K562 (cell line): ENCODE data around the gene TOMM6. TPM values are rescaled to one million over a fixed set of nuclear protein-coding genes. Genes with fewer than 3 reads are reported as not detected.
A peak's percentile ranks its signal among the peaks of the same experiment; 100 is the strongest.

ENCODE experiments used
- ARID2 ChIP-seq: fragments of 450-650 bp; IDR thresholded peaks from 2 replicates; pipeline ENCODE4 v1.6.1; 2017; ENCODE audit warnings: antibody characterized with exemption, mild to moderate bottlenecking
- ASH1L ChIP-seq: fragments of 450-650 bp; IDR thresholded peaks from 2 replicates; pipeline ENCODE4 v1.6.1; 2018; ENCODE audit warnings: borderline replicate concordance, mild to moderate bottlenecking, low read depth; ENCODE audit not compliant: partially characterized antibody
- GATAD2B ChIP-seq: fragments of 450-650 bp; IDR thresholded peaks from 2 replicates; pipeline ENCODE4 v1.6.1; 2017; ENCODE audit warnings: mild to moderate bottlenecking, borderline replicate concordance
- HCFC1 ChIP-seq: IDR thresholded peaks from 2 replicates; pipeline ENCODE4 v1.6.1; 2012; ENCODE audit warnings: low read depth, low read length, improper control_type of control experiment
- HIVEP1 ChIP-seq: fragments of 250-450 bp; sonication (Bioruptor Pico); IDR thresholded peaks from 2 replicates; pipeline ENCODE4 v1.4.0; 2020; ENCODE audit warnings: mild to moderate bottlenecking
- HMG20B ChIP-seq: fragments of 250-450 bp; sonication (Bioruptor Pico); IDR thresholded peaks from 2 replicates; pipeline ENCODE4 v1.5.0; 2021; ENCODE audit warnings: mild to moderate bottlenecking
- KHSRP ChIP-seq: fragments of 450-650 bp; IDR thresholded peaks from 2 replicates; pipeline ENCODE4 v1.6.1; 2017
- KLF10 ChIP-seq: fragments of 250-450 bp; sonication (Bioruptor Pico); IDR thresholded peaks from 2 replicates; pipeline ENCODE4 v1.6.1; 2021; ENCODE audit warnings: matching md5 sums
- MLX ChIP-seq, 2 experiments: fragments of 450-650 bp in 1 of 2; sonication (generic) in 1 of 2; formaldehyde crosslinking; conservative IDR thresholded peaks; 2 replicates each; pipeline versions ENCODE4 v1.4.0 to v1.8.1; 2020 to 2022; ENCODE audit warnings: mild to moderate bottlenecking in 1 of 2, missing genetic modification reagents in 1 of 2
- MYNN ChIP-seq, 2 experiments: sonication (generic); formaldehyde crosslinking in 1 of 2; IDR thresholded peaks; 2 replicates each; pipeline versions ENCODE4 v1.5.0 to v1.6.1; 2016 to 2020; ENCODE audit warnings: antibody characterized with exemption in 1 of 2, missing genetic modification reagents in 1 of 2
- NCOA2 ChIP-seq, 2 experiments: fragments of 450-650 bp; IDR thresholded peaks; 2 replicates each; pipeline ENCODE4 v1.6.1; 2018; ENCODE audit warnings: mild to moderate bottlenecking in 2 of 2, moderate library complexity in 1 of 2; ENCODE audit not compliant: partially characterized antibody in 2 of 2
- PHB ChIP-seq: fragments of 250-450 bp; sonication (Bioruptor Pico); IDR thresholded peaks from 2 replicates; pipeline ENCODE4 v1.5.0; 2021
- TBL1XR1 ChIP-seq, 2 experiments: IDR thresholded peaks; 2 replicates each; pipeline ENCODE4 v1.6.1; 2012; ENCODE audit warnings: improper control_type of control experiment in 2 of 2, low read length in 2 of 2, mild to moderate bottlenecking in 1 of 2
- TRIM24 ChIP-seq, 2 experiments: fragments of 450-650 bp; IDR thresholded peaks; 2 replicates each; pipeline ENCODE4 v1.6.1; 2016
- XRCC5 ChIP-seq: fragments of 200-400 bp; formaldehyde crosslinking; IDR thresholded peaks from 2 replicates; pipeline ENCODE4 v1.6.1; 2017; ENCODE audit warnings: low read depth, mild to moderate bottlenecking, low read length
- YY1 ChIP-seq, 3 experiments: IDR thresholded peaks; 2 replicates each; pipeline ENCODE4 v1.6.1; 2011; ENCODE audit warnings: low read length in 2 of 3, mild to moderate bottlenecking in 2 of 3, moderate library complexity in 2 of 3, borderline replicate concordance in 1 of 3, control low read depth in 1 of 3, low read depth in 1 of 3; ENCODE audit not compliant: insufficient read depth in 3 of 3, insufficient replicate concordance in 2 of 3, control insufficient read depth in 1 of 3, insufficient read length in 1 of 3; ENCODE audit errors: extremely low read depth in 1 of 3
- ZKSCAN8 ChIP-seq: fragments of 200-800 bp; sonication (Bioruptor generic); IDR thresholded peaks from 2 replicates; pipeline ENCODE4 v1.6.1; 2016; ENCODE audit warnings: missing genetic modification characterization, missing compliant biosample characterization
- ZNF197 ChIP-seq: fragments of 200-800 bp; sonication (Bioruptor generic); IDR thresholded peaks from 2 replicates; pipeline ENCODE4 v1.6.1; 2016; ENCODE audit warnings: low read depth, missing genetic modification characterization, missing compliant biosample characterization
- ZNF232 ChIP-seq: sonication (generic); formaldehyde crosslinking; IDR thresholded peaks from 2 replicates; pipeline ENCODE4 v1.8.0; 2022; ENCODE audit warnings: mild to moderate bottlenecking, missing genetic modification reagents
- ZNF3 ChIP-seq: fragments of 250-450 bp; sonication (Bioruptor Pico); IDR thresholded peaks from 2 replicates; pipeline ENCODE4 v1.5.0; 2021; ENCODE audit warnings: mild to moderate bottlenecking, moderate library complexity
- ZNF780A ChIP-seq: fragments of 250-450 bp; sonication (Bioruptor Pico); IDR thresholded peaks from 2 replicates; pipeline ENCODE4 v1.5.0; 2021; ENCODE audit warnings: mild to moderate bottlenecking
- polyA plus RNA-seq, 8 experiments: library from polyadenylated mRNA; depleted of rRNA in 4 of 8; stranded (reverse) in 5 of 8; unstranded in 3 of 8; fragments of >200 nt; fragmentation: Nextera tagmentation in 2 of 8; fragmentation: Illumina TruSeq in 1 of 8; extraction: Ambion mirVana in 2 of 8; extraction: Trizol in 1 of 8; gene quantifications; 2 replicates each; pipeline versions ENCODE4 v1.2.1 to v1.2.3, GENCODE V29; 2011 to 2014; ENCODE audit warnings: inconsistent platforms in 1 of 8, missing spikeins in 1 of 8
- total RNA-seq, 7 experiments: library from RNA; depleted of rRNA in 6 of 7; stranded (reverse); fragments of >200 nt in 6 of 7; fragmentation: Illumina TruSeq in 2 of 7; extraction: Trizol in 2 of 7; gene quantifications; 2 replicates each; pipeline versions ENCODE4 v1.2.1 to v1.2.3, GENCODE V29; 2011 to 2021; ENCODE audit warnings: low replicate concordance in 1 of 7
- TF ChIP-seq, protein P1 (sequence below), 2 experiments: IDR thresholded peaks; 2 replicates each; pipeline ENCODE4 v1.6.1; 2012; ENCODE audit warnings: improper control_type of control experiment in 2 of 2, low read depth in 2 of 2, low read length in 2 of 2, borderline replicate concordance in 1 of 2
- TF ChIP-seq, protein P2 (sequence below): sonication (generic); formaldehyde crosslinking; IDR thresholded peaks from 2 replicates; pipeline ENCODE4 v1.9.0; 2022; ENCODE audit warnings: mild to moderate bottlenecking, missing genetic modification reagents

Gene TOMM6
- total and polyA plus RNA-seq, 9 of the 15 experiments (the other 6 are each of a cell fraction or from before 2014, with no cell fraction given): 380 to 2,097 (median 1,065) TPM

DNA sequence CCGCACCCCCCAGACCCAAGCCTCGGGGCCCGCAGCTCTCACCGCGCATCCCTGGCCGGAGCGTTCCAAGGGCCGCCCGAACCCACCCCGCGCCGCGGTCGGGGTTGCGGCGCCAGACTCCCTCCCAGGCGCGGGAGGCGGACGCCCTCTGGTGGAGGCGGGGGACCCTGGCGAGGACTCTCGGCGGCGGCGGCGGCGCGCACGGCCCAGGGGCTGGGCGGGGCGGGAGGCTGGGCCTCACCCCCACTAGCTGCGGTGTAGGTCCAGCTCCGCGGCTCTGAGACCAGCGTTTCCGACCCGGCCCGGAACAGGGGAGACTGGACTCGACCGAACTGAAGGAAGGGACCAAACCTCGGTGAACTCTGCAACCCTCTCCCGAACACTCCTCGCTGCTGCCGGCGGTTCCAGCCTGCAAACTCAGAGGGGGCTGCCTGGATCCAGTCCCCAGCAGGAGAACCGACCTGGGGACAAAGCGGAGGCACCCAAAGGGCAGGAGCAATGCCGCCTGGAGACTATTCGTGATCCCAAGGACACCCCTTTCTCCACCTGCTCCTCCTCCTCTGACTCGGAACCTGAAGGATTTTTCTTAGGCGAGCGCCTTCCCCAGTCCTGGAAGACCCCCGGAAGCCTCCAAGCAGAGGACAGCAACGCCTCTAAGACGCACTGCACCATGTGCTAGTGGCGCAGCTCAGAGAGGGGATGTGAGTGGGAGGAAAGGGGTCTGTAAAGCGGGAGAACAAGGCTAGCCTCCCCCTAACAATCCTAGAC is 859 bp upstream of the TOMM6 start (continued):
- TF ChIP-seq MLX (CRISPR knock-in tag; conservative IDR thresholded peaks at IDR 0.05): 0 out of 4 replicates have a peak, but pooled peaks of 1 of the 2 experiments have one; percentile 58
- TF ChIP-seq, protein P1, sequence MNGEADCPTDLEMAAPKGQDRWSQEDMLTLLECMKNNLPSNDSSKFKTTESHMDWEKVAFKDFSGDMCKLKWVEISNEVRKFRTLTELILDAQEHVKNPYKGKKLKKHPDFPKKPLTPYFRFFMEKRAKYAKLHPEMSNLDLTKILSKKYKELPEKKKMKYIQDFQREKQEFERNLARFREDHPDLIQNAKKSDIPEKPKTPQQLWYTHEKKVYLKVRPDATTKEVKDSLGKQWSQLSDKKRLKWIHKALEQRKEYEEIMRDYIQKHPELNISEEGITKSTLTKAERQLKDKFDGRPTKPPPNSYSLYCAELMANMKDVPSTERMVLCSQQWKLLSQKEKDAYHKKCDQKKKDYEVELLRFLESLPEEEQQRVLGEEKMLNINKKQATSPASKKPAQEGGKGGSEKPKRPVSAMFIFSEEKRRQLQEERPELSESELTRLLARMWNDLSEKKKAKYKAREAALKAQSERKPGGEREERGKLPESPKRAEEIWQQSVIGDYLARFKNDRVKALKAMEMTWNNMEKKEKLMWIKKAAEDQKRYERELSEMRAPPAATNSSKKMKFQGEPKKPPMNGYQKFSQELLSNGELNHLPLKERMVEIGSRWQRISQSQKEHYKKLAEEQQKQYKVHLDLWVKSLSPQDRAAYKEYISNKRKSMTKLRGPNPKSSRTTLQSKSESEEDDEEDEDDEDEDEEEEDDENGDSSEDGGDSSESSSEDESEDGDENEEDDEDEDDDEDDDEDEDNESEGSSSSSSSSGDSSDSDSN (IDR thresholded peaks at IDR 0.05; ENCODE audit: borderline replicate concordance in 1 of 2, low read depth in 2 of 2, low read length in 2 of 2): peak; percentile 68 to 80; a peak in 2 of 4 replicates
- 0 out of 2 replicates have a peak, but pooled peaks have one; percentile 26 for TF ChIP-seq HCFC1
- TF ChIP-seq ZNF197 (CRISPR knock-in tag): 0 out of 2 replicates have a peak, but pooled peaks have one; percentile 43
- TF ChIP-seq, protein P2, sequence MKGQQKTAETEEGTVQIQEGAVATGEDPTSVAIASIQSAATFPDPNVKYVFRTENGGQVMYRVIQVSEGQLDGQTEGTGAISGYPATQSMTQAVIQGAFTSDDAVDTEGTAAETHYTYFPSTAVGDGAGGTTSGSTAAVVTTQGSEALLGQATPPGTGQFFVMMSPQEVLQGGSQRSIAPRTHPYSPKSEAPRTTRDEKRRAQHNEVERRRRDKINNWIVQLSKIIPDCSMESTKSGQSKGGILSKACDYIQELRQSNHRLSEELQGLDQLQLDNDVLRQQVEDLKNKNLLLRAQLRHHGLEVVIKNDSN (CRISPR knock-in tag): peak; percentile 19; the same call in 1 of the 2 replicates
- TF ChIP-seq ZNF232: no peak
- no peak; the same call in 1 of the 2 replicates for TF ChIP-seq PHB
- TF ChIP-seq KLF10 (CRISPR knock-in tag): no peak
- TF ChIP-seq GATAD2B: peak; percentile 90
- TF ChIP-seq HIVEP1 (CRISPR knock-in tag): no peak
- no peak for TF ChIP-seq ZNF780A (CRISPR knock-in tag)
- no peak for TF ChIP-seq TRIM24 (IDR thresholded peaks at IDR 0.05)
- no peak for TF ChIP-seq NCOA2 (IDR thresholded peaks at IDR 0.05; ENCODE audit: partially characterized antibody in 2 of 2)
- TF ChIP-seq XRCC5: peak; percentile 57
- TF ChIP-seq ASH1L: no peak
- no peak for TF ChIP-seq KHSRP
- TF ChIP-seq ZKSCAN8 (CRISPR knock-in tag): no peak
- TF ChIP-seq HMG20B (CRISPR knock-in tag): no peak
- TF ChIP-seq ZNF3: no peak
- TF ChIP-seq ARID2: no peak
- TF ChIP-seq TBL1XR1 (IDR thresholded peaks at IDR 0.05; ENCODE audit: low read length in 2 of 2): no peak
- no peak for TF ChIP-seq MYNN (IDR thresholded peaks at IDR 0.05)
- TF ChIP-seq MYNN (CRISPR knock-in tag; IDR thresholded peaks at IDR 0.05): no peak
- TF ChIP-seq YY1 (IDR thresholded peaks at IDR 0.05; ENCODE audit: borderline replicate concordance in 1 of 3, control insufficient read depth in 1 of 3, extremely low read depth in 1 of 3, insufficient read depth in 3 of 3, insufficient read length in 1 of 3, insufficient replicate concordance in 2 of 3, low read depth in 1 of 3, low read length in 2 of 3): peak in 2 of 3 experiments; percentile 24 to 58
